ENCODE measurements around the gene ITPK1.

DNA sequence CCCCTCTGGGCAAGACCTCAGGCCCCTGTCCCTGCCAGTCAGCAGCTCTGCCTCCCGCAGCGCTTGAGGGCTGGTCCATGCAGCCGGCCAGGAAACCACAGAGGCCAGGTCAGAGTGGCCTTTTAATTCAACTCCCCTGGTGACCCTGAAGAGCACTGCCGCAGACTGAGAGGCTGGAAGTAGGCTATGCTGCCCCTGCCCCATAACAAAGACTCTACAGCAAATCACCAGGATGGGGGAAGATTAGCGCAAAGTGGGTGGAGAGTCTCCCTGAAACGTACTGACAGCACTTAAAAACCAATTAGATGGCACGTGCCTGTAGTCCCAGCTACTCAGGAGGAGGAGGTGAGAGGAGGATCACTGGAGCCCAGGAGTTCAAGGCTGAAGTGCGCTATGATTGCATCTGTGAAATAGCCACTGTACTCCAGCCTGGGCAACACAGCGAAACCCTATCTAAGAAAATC is 70.5 kb downstream of the ITPK1 start:
- no peak for TF ChIP-seq CTCF (IDR thresholded peaks at IDR 0.05)
- TF ChIP-seq SIN3A (IDR thresholded peaks at IDR 0.05; ENCODE audit: borderline replicate concordance, insufficient read depth, low read depth, low read length), result no peak

Measured in Panc1 (cell line).